HG02870 (cell line): ENCODE results near the gene F13A1.

Experiments used
- ATAC-seq: cut with Tn5 transposase; IDR thresholded peaks from one replicate; pipeline ENCODE4 v1.9.1; 2021; ENCODE audit warnings: mild to moderate bottlenecking, moderate library complexity; ENCODE audit not compliant: unreplicated experiment

The F13A1 gene

DNA sequence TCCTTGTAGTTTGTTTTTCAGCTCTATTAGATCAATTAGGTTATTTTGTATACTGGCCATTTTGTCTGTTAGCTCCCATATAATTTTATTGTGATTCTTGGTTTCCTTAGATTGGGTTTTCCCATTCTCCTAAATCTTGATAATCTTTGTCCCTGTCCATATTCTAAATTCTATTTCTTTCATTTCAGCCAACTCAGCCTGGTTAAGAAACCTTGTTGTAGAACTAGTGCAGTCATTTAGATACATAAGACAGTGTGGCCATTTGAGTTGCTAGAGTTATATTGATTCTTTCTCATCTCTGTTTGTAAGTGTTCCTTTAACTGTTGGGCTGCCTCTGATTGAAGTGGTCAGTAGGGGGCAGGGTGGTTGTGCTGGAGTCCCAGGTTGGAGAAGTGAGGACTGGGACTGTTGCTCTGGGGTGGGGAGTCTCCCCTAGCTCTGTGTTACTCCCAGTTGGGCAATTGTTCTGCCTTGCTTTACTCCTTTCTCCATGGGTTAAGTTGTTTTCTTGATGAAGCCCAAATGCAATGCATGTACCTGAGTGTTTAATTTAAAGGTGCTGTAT, 214.9 kb downstream of the F13A1 start:
- ATAC-seq, result no peak
